A673 (cell line): ENCODE data around the gene KRT40.

Experiments
- CTCF ChIP-seq: fragments of 300-800, 200-600 bp; sonication (generic); conservative IDR thresholded peaks from 2 replicates; pipeline ENCODE4 v1.5.1; 2017; ENCODE audit warnings: low read depth, mild to moderate bottlenecking, antibody characterized with exemption, low read length, moderate library complexity, mixed read lengths
- EZH2 ChIP-seq: fragments of 200-600 bp; sonication (generic); IDR thresholded peaks from 2 replicates; pipeline ENCODE4 v1.6.1; 2017; ENCODE audit warnings: borderline replicate concordance, low read depth, mild to moderate bottlenecking, mixed read lengths, antibody characterized with exemption, low read length; ENCODE audit not compliant: poor library complexity, severe bottlenecking

DNA sequence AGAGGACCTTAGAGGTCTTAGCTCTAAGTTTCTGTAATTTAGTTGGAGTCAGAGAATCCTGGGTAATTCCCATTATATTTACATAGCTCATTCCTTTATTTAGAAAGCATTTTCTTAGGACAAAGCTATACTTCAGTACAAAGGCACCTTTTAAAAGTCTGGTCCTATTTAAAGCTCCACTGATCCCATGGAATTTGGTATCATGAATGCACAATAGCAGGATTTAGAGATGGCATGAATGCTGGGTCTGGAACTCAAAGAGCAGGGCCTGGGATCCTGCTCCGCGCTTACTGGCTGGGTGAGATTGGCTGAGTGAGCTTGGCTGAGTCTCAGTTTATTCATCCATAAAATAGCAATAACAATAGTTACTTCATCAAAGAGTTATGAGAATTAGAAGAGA is 51.5 kb downstream of the KRT40 start:
- TF ChIP-seq CTCF = no peak
- TF ChIP-seq EZH2 = no peak
